Right hindlimb (tissue), 1 donor: ENCODE results near the gene GPC5.
"Not testable (repeated sequence)": the region's sequence is repeated elsewhere in the genome, so short reads cannot be mapped to it uniquely, and the experiment has no call there.

Experiments
- DNase-seq: peaks from one replicate; pipeline ENCODE4 v3.0.0-alpha.2; 2018

The GPC5 gene

DNA sequence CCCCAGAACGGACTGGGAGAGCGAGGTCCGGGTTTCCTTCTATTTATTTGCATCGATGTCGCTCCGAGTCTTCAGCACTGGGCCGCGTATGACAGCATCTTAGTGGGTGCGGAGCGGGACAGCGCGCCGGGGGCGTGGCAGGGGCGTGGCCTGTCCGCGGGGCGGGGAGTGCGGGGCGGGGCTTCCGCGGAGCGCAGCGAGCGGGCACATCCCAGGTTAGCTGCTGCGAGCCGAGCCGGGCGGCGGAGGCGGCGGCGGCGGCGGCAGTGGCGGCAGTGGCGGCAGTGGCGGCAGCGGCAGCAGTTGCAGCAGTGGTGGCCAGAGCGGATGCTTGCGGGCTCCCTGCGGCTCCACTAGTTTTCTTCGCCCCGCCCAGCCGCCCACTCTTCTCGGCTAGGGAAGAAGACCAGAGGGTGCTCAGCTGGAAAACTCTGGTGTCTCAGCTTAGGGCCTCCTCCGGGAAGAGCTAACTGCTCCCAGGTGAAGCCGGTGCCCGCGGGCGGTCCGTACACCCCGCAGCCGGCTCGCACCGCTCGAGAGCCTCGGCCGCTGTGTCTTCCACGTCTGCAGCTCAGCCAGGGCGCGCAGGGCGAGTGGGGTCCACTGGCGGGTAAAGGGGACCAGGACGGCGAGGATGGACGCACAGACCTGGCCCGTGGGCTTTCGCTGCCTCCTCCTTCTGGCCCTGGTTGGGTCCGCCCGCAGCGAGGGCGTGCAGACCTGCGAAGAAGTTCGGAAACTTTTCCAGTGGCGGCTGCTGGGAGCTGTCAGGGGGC, at the start of gene GPC5:
Gene GPC5, plus strand, starts transcription at position 209 of the 776 bp plus-strand sequence.
- DNase-seq, result peak; percentile 85

DNA sequence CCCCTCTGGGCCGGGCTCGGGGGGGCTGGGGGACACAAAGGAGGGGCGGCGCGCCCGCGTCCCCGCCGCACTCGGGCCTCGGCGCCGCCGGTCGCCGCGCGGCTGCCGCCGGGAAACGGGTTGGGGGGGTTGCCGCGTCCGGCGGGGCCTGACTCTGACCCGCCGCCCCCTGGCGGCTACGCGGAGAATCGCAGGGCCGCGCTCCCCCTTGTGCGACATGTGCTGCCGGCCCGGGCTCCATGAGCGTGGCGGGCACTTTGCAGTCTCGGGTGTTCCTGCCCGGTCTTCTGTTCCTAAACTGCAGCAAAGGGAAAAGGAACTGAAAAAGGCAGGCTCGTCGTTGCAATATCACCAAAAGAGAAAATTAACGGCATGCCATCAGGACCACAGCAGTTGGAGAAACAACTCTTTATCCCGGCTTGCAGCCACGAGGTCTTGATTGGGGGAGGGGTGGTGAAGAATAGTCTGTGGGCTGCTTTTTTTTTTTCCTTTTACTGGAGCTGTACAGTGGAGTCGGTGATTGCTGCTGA, 49.5 kb upstream of the GPC5 start:
- peak; percentile 94 for DNase-seq

DNA sequence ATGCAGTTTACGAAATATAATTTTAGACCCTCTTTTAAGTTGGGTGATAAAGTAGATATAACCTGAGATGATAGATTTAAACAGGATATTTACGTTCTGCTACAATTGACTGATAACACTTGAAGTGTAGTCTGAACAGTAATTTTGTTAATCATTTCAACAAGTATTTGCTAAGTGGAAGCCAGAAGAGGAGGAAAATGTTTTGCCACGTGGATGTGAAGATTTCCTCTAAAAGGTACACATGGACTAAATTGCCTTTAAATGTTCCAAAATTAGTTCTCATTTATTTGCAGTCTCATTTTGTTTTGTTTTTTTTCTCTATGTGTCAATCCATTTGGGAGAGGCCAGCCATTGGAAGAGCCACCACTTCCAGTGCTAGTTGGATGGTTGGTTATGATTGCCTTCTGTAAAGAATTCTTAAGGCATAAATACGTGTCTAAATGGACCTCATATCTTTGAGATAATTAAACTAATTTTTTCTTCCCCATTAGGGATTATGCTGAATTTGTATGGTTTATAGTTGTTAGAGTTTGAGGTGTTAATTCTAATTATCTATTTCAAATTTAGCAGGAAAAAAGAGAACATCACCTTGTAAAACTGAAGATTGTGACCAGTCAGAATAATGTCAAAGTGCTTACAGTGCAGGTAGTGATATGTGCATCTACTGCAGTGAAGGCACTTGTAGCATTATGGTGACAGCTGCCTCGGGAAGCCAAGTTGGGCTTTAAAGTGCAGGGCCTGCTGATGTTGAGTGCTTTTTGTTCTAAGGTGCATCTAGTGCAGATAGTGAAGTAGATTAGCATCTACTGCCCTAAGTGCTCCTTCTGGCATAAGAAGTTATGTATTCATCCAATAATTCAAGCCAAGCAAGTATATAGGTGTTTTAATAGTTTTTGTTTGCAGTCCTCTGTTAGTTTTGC, 48.2 kb upstream of the GPC5 start:
- DNase-seq, result no peak

DNA sequence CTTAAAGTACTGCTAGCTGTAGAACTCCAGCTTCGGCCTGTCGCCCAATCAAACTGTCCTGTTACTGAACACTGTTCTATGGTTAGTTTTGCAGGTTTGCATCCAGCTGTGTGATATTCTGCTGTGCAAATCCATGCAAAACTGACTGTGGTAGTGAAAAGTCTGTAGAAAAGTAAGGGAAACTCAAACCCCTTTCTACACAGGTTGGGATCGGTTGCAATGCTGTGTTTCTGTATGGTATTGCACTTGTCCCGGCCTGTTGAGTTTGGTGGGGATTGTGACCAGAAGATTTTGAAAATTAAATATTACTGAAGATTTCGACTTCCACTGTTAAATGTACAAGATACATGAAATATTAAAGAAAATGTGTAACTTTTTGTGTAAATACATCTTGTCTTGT, 47.3 kb upstream of the GPC5 start:
- no peak for DNase-seq

DNA sequence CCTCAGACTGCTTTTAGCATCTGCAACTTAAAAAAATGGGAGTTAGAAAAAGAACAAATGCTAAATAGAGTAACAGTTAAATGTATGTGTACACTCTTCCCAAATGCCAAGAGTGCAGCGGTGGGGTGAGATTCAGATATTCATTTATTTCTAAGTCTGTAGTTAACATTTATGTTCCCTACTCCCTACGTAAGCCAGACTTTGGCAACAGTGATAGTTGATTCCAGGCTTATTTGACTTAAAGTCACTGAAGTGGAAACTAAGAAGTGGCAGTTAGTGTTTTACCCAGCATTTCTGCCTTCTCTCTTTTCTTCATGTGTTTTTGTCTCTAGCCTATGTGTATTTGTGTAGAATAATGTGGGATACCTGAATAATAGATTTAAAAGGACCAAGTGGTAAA, 46.4 kb upstream of the GPC5 start:
- DNase-seq, result no peak

DNA sequence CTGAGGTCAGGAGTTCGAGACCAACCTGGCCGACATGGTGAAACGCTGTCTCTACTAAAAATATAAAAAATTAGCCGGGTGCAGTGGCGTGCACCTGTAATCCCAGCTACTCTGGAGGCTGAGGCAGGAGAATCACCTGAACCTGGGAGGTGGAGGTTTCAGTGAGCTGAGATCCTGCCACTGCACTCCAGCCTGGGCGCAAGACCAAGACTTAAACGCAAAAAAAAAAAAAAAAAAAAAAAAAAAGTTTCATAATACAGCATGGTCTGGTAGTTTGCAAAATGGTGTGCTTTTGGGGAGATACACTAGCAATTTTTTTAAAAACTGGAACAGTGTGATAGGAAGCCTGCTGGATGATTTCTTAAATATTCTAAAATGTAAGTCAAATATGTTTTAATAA, 45.5 kb upstream of the GPC5 start:
- not testable (repeated sequence) for DNase-seq

DNA sequence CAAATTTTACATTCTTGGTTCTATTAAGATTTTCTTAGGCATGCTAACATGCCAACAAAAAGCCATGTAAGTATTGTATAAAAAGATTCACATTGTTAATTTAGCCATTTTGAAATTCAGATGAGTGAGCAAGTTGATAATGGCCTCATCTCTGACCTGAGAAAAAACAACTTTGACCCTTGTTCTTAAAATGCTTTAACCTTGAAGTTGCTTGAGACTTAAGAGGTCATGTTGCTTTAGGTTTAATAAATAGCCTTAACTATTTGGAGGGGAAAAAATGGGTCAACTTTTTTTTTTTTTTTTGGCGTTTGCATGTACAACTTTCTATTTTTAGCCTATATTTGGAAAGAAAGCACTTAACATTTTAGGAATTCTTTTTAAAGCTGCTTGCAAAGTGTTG, 44.9 kb upstream of the GPC5 start:
- DNase-seq, result no peak

DNA sequence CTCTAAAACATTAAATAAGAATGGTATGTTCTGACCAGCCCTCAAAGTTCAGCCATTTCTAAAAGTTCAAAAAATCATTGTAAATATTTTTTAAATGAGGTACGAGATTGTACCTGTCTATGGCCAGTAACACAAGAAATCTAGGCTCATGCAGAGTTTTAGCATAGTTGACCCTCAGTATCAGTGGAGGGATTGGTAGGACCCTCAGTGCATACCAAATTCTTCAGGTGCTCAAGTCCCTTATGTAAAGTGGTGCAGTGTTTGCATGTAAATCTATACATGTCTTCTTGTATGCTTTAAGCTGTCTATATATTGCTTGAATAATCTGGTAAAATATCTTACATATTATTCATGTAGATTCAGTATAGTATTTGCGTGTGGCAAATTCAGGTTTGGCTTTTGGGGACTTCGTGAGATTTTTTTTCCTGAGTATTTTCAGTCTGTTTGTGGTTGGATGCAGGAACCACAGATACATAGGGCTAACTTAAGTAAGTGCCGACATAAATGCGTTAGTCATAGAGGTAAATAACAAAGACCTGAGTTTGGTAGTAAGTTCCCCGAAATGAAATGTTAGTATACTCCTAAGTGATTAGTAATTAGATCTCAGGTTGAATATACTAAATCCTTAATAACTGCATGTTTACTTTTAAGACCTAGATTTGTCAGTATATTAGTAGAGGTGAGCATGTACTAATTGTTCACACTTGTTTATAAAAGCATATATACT, 43.2 kb upstream of the GPC5 start:
- no peak for DNase-seq

DNA sequence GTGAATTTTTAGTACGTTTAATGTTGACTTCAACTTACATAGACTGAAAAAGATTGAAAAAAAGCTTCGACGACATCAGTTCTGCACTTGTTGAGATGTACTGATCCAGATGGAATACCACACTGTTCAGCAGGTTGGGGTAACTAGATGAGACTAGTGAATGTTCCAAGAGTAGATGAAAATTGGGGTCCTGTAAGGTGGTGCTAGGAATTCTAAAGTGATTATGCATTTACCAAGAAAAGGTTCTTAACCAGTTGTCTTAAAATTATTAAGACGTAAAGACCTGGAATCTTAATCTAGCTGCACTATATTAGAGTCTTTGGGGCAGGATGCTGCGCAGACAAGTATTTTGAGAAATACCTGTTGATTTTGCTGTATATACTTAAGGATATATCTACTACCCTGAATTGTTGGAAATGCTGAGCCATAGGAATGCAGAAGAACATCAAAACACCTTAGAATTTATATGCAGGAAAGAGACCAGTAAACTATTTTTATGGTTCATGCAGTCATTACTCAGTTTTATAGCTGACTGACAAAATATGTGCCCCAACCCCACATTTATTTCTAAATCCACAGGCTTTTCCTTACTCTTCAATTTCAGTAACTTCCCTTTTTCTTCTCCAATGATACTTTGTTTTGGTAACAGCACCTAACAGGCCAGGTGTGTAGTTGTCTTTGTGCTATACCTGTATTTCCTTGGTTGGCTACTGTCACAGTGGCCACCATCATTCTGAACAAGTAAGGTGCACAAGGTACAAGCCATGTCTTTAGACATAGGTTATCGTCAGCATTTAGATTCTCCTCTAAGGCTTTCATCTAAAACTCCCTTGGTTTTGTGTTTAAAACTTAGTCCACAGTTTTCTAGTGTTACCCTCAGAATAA, 42.4 kb upstream of the GPC5 start:
- DNase-seq, result no peak

DNA sequence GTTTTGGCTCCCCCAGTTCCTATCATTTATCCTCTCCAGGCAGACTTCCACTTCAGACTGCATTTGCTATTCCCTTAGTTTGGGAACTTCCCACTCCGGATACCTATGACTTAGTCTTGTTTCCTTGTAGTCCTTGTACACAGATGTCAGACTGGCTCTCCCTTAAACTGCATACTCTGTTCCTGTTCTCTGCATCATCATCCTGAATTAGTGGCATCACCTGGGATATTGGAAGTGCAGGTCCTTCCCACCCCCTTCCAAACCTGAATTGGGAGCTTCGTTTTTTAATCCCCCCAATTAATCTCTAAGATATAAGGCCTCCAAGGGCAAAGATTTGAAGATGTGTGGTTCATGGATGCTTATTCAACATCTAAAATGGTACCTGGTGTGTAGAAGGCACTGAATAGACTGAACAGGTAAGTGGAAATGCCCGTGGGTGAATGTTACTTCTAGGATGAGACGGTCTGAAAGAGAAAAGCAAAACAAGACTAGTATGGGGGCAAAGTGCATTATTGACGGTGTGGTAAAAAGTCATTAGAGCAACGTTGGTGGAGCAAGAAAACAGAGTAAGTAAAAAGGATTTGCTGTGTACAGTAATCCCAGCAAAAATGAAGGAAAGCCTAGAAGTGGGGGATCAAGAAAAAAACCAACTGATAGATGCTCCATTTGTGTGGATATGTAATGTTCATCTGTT, 41.4 kb upstream of the GPC5 start:
- DNase-seq, result no peak

DNA sequence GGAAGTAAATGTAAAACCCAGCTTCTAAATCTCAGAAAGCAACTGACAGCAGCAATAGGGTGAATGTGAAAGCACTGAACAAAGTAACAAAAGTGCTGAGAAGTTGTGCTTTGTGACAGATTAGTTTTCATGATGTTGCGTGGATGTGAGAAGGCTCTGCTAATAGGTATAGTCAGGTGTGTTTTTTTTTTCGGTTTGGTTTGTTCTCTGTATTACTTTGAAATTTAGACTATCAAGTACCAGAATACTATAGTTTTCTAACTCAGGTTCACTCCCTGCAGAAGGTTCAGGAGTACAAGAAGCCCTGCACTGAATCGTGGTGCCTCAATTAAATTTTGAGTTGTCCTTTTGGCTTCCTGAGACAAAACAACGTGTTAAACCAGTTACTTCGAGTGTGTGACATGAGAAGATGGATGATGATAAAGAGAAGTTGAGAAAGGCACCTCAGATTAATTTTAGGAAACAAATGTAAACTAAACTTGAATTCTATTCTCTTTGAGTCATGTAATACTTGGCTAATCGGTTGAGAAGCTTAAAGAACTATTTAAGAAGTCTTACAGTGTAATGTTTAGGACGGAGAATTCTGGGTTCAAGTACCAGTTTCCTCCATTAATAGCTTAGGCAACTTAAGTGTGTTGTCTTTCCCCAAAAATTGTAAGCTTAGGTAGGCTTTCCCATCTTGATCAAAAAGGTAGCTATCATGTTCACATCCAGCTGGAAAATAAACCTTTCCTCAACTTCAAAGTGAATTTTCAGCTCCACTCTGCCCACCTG, 40.6 kb upstream of the GPC5 start:
- DNase-seq, result no peak

DNA sequence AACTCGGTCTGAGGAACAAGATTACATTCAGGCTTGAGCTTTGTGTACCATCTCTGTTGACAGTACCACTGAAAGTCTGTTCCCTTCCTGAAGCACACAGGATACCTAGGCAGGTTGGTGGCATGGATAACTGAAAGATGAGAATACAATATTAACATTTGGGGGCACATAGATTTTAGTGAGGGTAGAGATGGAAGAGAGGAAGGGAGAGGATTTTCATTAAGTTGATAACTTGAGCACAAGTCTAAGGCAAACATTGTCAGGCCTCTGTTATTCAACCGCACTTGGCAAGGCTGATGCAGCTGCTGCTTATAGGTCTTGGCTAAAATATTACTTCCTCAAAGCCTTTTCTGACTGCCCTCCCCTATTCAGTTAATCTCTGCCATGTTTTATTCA, 40.0 kb upstream of the GPC5 start:
- DNase-seq, result peak; percentile 27

DNA sequence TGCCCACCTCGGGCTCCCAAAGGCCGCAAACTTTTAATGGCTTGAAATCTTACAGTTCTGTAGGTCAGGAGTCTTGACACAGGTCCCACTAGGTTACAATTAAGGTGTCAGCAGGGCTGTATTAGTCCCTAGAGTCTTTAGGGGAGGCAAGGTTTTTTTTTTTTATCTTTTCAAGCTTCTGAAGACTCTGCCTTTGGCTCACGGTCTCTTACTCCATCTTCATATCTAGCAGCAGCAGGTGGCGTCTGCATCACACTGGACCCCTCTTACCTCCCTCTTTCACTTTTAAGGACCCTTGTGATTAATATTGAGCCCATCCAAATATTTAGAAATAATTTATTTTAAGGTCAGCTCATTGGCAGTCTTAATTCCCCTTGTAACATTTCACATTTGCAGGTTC, 39.3 kb upstream of the GPC5 start:
- no peak for DNase-seq

DNA sequence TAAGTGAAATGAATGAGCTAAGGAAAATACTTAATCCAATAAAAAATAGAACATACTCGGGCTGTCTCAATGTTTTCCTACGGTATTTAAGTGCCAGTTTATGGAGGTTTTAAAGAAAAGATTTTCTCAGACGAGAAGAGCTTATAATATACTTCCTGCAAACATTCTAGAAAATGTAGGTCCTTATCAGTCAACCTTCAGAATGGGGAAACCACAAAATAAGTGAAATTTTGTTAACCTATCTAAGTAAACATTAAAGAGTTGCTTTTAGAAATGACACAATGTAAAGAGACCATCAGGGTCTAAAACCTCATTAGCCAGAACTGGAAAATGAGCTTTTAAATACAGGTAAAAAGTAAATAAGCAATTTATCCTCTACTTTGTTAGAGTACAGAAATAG, 38.8 kb upstream of the GPC5 start:
- no peak for DNase-seq

DNA sequence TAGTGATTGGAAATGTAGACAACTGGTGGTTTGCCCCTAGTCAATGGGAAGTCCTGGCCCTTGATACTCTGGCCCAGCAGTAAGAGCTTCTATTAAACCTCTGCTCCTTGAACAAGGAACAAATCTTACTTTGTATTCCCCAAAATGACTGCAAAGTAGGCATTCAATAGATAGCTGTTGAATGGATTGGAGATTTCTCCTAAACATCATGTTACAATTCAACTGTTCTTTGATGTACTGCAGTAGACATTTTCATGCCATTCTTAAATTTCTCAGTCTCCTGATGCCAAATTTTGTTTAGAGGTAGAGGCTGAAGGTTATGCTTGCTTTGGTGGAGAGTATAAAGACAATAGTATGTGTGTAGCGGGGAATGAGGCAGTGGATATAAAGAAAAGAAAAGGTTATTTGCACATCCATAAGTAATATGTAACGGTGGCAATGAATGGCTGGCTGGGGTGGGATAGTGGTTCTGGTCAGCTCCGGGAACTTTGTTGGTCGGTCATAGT, 38.1 kb upstream of the GPC5 start:
- DNase-seq, result no peak

DNA sequence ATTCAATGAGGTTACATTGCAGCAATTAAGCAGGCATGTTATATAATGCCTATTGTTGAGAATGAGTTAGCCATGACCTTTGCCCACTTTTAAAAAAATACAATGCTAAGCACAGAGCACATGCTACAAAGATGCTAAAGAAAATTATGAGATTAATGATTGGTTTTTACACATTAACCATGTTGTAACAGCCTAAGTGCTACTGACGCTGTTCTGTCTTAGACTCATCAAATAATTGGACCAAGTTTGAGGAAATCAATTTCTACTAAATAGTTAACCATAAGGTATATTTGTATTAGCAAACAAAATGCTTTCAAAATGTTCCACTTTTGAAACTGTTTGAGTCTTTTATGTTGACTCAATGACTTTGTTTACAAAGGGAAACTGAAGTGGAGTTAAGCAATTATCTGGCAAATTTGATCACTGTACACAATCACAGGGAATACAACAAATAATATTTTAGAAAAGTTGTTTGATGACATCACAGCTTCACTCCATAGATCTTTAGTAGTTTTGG, 36.6 kb upstream of the GPC5 start:
- DNase-seq, result no peak

DNA sequence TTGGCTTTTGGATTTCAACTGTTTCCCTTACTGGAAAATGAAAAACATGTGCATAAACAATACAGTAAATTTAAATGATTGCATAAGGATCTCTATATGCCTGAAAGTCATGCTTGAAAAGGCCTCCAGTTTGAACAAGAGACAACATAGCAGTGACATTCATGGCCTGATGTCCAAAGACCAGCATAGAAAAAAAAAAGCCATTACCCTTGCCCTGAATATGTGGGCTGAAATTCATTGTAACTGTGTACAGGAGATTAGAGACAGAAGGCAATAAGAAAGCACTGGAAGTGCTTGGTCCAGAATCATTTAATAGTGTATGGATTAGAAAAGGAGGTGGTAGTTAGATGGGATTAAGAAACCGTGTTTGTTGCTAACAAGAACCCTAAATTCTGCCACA, 35.5 kb upstream of the GPC5 start:
- DNase-seq, result no peak

DNA sequence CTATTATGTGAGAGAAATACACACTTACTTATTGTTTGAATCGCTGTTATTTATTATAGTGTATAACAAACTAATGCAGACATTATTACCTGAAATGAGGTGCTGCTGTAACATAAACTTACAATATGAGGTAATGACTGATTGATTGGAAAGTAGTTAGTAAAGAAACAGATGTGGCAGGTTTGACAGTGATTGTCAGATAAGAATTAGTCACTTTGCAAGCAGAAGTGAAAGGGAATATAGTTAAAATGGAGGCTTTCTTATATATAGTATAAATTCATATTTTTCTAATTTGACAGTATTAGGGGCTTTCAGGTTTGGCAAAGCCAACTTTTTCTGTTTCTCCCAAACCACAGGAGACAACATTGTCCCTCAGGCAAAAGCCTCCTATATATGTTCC, 30.3 kb upstream of the GPC5 start:
- no peak for DNase-seq

DNA sequence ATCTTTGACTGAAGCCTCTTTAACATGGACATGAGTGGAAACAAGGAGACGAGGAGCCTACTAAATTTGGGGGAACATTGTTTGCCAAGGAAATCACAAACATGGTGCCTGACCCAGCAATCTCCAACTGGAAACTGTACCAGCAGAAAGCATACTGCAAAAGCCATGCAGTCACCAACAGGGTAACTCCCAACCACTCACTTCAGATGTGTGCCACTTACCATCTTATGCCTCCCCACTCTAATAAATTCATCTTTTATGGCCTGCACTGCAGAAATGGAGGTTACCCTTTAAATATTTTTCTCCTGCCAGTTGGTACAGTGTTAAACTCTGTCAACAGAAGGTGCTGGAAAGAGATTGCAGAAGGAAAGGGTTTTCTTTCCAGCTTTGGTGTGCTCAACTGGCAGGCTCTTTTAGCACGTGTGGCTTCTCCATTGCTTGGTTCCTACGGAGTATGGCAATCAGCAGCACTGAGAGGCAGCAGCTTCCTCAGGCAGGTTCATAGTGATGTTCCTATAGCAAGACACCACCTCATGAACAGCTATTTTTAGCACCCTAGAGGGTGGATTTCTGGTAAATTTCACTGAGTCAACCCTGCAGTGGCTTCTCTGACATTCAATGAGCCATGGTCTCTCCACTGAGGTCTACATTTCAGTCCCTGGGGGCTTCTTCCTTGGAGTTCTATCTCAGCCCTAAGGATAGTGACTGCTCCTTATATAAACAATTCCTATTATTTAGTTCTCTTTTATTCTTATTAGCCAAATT, 29.6 kb upstream of the GPC5 start:
- no peak for DNase-seq
